ENCODE data around the gene CCDC78. TPM values are rescaled to one million over a fixed set of nuclear protein-coding genes. Genes with fewer than 3 reads are reported as not detected.
"Not testable (repeated sequence)": the region's sequence is repeated elsewhere in the genome, so short reads cannot be mapped to it uniquely, and the experiment has no call there.

CCDC78 gene
- total RNA-seq, 1 experiment from 2014 or later, result 4.5 TPM

- DNase-seq (ENCODE audit: extremely low read depth, low read depth), result no peak
Measured at GRCh38 chr16:700684-701584, 25.3 kb downstream of the CCDC78 start.

GRCh38 chr16:698911-699671 is 27.2 kb downstream of the CCDC78 start:
- no peak for DNase-seq (ENCODE audit: extremely low read depth, low read depth)

GRCh38 chr16:695355-696089 is 30.7 kb downstream of the CCDC78 start:
- no peak for DNase-seq (ENCODE audit: extremely low read depth, low read depth)

GRCh38 chr16:694863-695354 is 31.3 kb downstream of the CCDC78 start:
- no peak for DNase-seq (ENCODE audit: extremely low read depth, low read depth)

GRCh38 chr16:694187-694862 is 31.9 kb downstream of the CCDC78 start:
- DNase-seq (ENCODE audit: extremely low read depth, low read depth), result no peak

GRCh38 chr16:693766-694165 is 32.5 kb downstream of the CCDC78 start:
- no peak for DNase-seq (ENCODE audit: extremely low read depth, low read depth)

GRCh38 chr16:693364-693763 is 32.9 kb downstream of the CCDC78 start:
- DNase-seq (ENCODE audit: extremely low read depth, low read depth), result no peak

- no peak for DNase-seq (ENCODE audit: extremely low read depth, low read depth)
Measured at GRCh38 chr16:692356-693108, 33.7 kb downstream of the CCDC78 start.

GRCh38 chr16:691242-691641 is 35.0 kb downstream of the CCDC78 start:
- DNase-seq (ENCODE audit: extremely low read depth, low read depth), result not testable (repeated sequence)

- no peak for DNase-seq (ENCODE audit: extremely low read depth, low read depth)
Measured at GRCh38 chr16:689175-689897, 36.9 kb downstream of the CCDC78 start.

- no peak for DNase-seq (ENCODE audit: extremely low read depth, low read depth)
Measured at GRCh38 chr16:687499-687898, 38.7 kb downstream of the CCDC78 start.

GRCh38 chr16:686459-687260 is 39.6 kb downstream of the CCDC78 start:
- no peak for DNase-seq (ENCODE audit: extremely low read depth, low read depth)

- DNase-seq (ENCODE audit: extremely low read depth, low read depth), result peak; percentile 73
Measured at GRCh38 chr16:685967-686366, 40.3 kb downstream of the CCDC78 start.

- DNase-seq (ENCODE audit: extremely low read depth, low read depth), result no peak
Measured at GRCh38 chr16:684961-685696, 41.1 kb downstream of the CCDC78 start.

GRCh38 chr16:684071-684794 is 42.0 kb downstream of the CCDC78 start, which contains the start of gene JMJD8:
JMJD8 (minus strand) TSS chr16:684334; CDS start chr16:684319, 15 bp downstream.
- DNase-seq (ENCODE audit: extremely low read depth, low read depth), result peak; percentile 95

- no peak for DNase-seq (ENCODE audit: extremely low read depth, low read depth)
Measured at GRCh38 chr16:683396-684070, 42.7 kb downstream of the CCDC78 start.

All from NCI-H460 (cell line).